GM12873 (cell line): ENCODE results near the gene OR56A5.

Experiments used
- TF ChIP-seq, protein P1 (sequence below): IDR thresholded peaks from 2 replicates; pipeline ENCODE4 v1.5.1; 2012; ENCODE audit warnings: low read depth, mild to moderate bottlenecking, moderate library complexity, low read length, control low read depth; ENCODE audit not compliant: insufficient read depth; ENCODE audit errors: missing control alignments

OR56A5 gene

DNA sequence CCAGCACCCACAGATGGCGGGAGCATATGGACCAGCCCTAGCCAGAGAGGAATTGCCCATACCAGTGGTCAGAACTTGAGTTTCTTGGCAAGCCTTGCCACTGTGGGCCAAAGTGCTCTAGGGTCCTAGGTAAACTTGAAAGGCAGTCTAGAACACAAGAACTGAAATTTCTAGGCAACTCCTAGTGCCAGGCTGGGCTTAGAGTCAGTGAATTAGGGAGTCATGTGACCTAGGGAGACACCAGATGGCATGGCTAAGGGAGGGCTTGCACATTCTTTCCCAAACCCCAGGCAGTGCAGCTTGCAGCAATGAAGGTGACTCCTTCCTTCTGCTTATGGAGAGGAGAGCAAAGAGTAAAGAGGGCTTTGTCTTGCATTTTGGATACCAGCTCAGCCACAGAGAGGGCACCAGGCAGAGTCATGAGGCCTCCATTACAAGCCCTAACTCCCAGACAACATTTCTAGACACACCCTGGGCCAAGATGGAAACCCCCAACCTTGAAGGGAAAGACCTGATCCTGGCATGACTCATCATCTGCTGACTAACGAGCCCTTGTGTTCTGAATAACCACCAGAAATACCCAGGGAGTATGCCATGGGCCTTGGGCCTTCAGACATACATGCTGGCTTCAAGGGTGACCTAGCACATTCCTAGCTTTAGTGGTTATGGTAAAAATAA lies 45.4 kb downstream of the OR56A5 start:
- TF ChIP-seq, protein P1, sequence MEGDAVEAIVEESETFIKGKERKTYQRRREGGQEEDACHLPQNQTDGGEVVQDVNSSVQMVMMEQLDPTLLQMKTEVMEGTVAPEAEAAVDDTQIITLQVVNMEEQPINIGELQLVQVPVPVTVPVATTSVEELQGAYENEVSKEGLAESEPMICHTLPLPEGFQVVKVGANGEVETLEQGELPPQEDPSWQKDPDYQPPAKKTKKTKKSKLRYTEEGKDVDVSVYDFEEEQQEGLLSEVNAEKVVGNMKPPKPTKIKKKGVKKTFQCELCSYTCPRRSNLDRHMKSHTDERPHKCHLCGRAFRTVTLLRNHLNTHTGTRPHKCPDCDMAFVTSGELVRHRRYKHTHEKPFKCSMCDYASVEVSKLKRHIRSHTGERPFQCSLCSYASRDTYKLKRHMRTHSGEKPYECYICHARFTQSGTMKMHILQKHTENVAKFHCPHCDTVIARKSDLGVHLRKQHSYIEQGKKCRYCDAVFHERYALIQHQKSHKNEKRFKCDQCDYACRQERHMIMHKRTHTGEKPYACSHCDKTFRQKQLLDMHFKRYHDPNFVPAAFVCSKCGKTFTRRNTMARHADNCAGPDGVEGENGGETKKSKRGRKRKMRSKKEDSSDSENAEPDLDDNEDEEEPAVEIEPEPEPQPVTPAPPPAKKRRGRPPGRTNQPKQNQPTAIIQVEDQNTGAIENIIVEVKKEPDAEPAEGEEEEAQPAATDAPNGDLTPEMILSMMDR = no peak
